ENCODE measurements around the gene TCF4. TPM values are rescaled to one million over a fixed set of nuclear protein-coding genes. Genes with fewer than 3 reads are reported as not detected.
A peak's percentile ranks its signal among the peaks of the same experiment; 100 is the strongest.

TCF4 gene
- total RNA-seq, 5 donors from 2014 or later (not counting 1 experiment from before 2014, with no cell fraction given): 2.6 to 11.0 (median 6.6) TPM

GRCh38 chr18:55275039-55275901 lies 312.7 kb downstream of the TCF4 start:
- no peaks in the 10 kb centered on the region for H3K4me1 Mint-ChIP-seq
- H3K27ac ChIP-seq (ENCODE audit: low read length): no peak overlapping the region
- no peaks in the 10 kb centered on the region for H3K9me3 ChIP-seq
- H3K27me3 Mint-ChIP-seq: no peaks in the 10 kb centered on the region
- no peaks in the 10 kb centered on the region for H3K4me1 ChIP-seq (ENCODE audit: control insufficient read depth in 1 of 2, extremely low read depth in 1 of 2, insufficient read depth in 2 of 2, low read length in 2 of 2)
- no peak overlapping the region for H3K27ac Mint-ChIP-seq
- H3K36me3 ChIP-seq (ENCODE audit: control insufficient read depth in 2 of 2, extremely low read depth in 1 of 2, insufficient read depth in 1 of 2, low read length in 1 of 2): no peaks in the 10 kb centered on the region
- DNase-seq: no peak
- no peak for ATAC-seq (replicated peaks in 1 of 4)
- H3K36me3 Mint-ChIP-seq: no peaks in the 10 kb centered on the region
- 71% methylated on average over 1 of the region's 5 CpGs for WGBS (ENCODE audit: insufficient coverage)
- no peak overlapping the region for H3K4me3 ChIP-seq (ENCODE audit: control insufficient read depth in 1 of 2, extremely low read depth in 1 of 2, low read length in 1 of 2)
- POLR2A ChIA-PET: no interaction called here
- H3K4me3 Mint-ChIP-seq: no peak overlapping the region
- H3K27me3 ChIP-seq (replicated peaks in 1 of 2; ENCODE audit: control insufficient read depth in 2 of 2, extremely low read depth in 1 of 2, insufficient read depth in 2 of 2, low read length in 1 of 2): no peaks in the 10 kb centered on the region
- H3K9me3 Mint-ChIP-seq: no peaks in the 10 kb centered on the region
- CTCF ChIA-PET: interaction anchor here in 1 of 2 donors (0.6 kb wide), 1 partner anchor 161 kb away, joined by 3 read pairs; no protein-coding TSS in a partner anchor

GRCh38 chr18:55272510-55273243 lies 315.3 kb downstream of the TCF4 start:
- ATAC-seq (replicated peaks in 1 of 4): no peak
- Mint-ChIP-seq H3K36me3 (no peaks in the 10 kb centered on the region), H3K4me1 (no peaks in the 10 kb centered on the region), H3K27me3 (no peaks in the 10 kb centered on the region), H3K4me3 (no peak overlapping the region), H3K9me3 (peaks cover 0 to 2% (median 0%) of the 10 kb centered on the region in 3 donors), H3K27ac (no peak overlapping the region)
- Histone ChIP-seq H3K9me3 (no peaks in the 10 kb centered on the region), H3K4me1 (ENCODE audit: control insufficient read depth in 1 of 2, extremely low read depth in 1 of 2, insufficient read depth in 2 of 2, low read length in 2 of 2) (no peaks in the 10 kb centered on the region), H3K4me3 (ENCODE audit: control insufficient read depth in 1 of 2, extremely low read depth in 1 of 2, low read length in 1 of 2) (no peak overlapping the region), H3K36me3 (ENCODE audit: control insufficient read depth in 2 of 2, extremely low read depth in 1 of 2, insufficient read depth in 1 of 2, low read length in 1 of 2) (no peaks in the 10 kb centered on the region), H3K27ac (ENCODE audit: low read length) (no peak overlapping the region), H3K27me3 (replicated peaks in 1 of 2; ENCODE audit: control insufficient read depth in 2 of 2, extremely low read depth in 1 of 2, insufficient read depth in 2 of 2, low read length in 1 of 2) (no peaks in the 10 kb centered on the region)
- POLR2A ChIA-PET: no interaction called here
- no peak for DNase-seq
- CTCF ChIA-PET: no interaction called here
- 25% methylated on average over 1 of the region's 7 CpGs for WGBS (ENCODE audit: insufficient coverage)

- ATAC-seq (replicated peaks in 1 of 4): no peak
- Histone ChIP-seq H3K27me3 (replicated peaks in 1 of 2; ENCODE audit: control insufficient read depth in 2 of 2, extremely low read depth in 1 of 2, insufficient read depth in 2 of 2, low read length in 1 of 2) (no peaks in the 10 kb centered on the region), H3K9me3 (no peaks in the 10 kb centered on the region), H3K36me3 (ENCODE audit: control insufficient read depth in 2 of 2, extremely low read depth in 1 of 2, insufficient read depth in 1 of 2, low read length in 1 of 2) (no peaks in the 10 kb centered on the region), H3K4me1 (ENCODE audit: control insufficient read depth in 1 of 2, extremely low read depth in 1 of 2, insufficient read depth in 2 of 2, low read length in 2 of 2) (no peaks in the 10 kb centered on the region), H3K4me3 (ENCODE audit: control insufficient read depth in 1 of 2, extremely low read depth in 1 of 2, low read length in 1 of 2) (no peak overlapping the region), H3K27ac (ENCODE audit: low read length) (no peak overlapping the region)
- Mint-ChIP-seq H3K4me3 (no peak overlapping the region), H3K27ac (no peak overlapping the region), H3K36me3 (no peaks in the 10 kb centered on the region), H3K27me3 (no peaks in the 10 kb centered on the region), H3K9me3 (peaks cover 0 to 2% (median 0%) of the 10 kb centered on the region in 3 donors), H3K4me1 (no peaks in the 10 kb centered on the region)
- ChIA-PET POLR2A (no interaction called here), CTCF (no interaction called here)
- DNase-seq: no peak
- 80% methylated on average over 1 of the region's 5 CpGs for WGBS (ENCODE audit: insufficient coverage)
These were observed 318.4 kb downstream of the TCF4 start for GRCh38 chr18:55269622-55270021.

GRCh38 chr18:55268628-55269275 lies 319.2 kb downstream of the TCF4 start:
- H3K4me3 ChIP-seq (ENCODE audit: control insufficient read depth in 1 of 2, extremely low read depth in 1 of 2, low read length in 1 of 2): no peak overlapping the region
- H3K27ac Mint-ChIP-seq: no peak overlapping the region
- no peaks in the 10 kb centered on the region for H3K4me1 Mint-ChIP-seq
- no peaks in the 10 kb centered on the region for H3K36me3 Mint-ChIP-seq
- no peak overlapping the region for H3K27ac ChIP-seq (ENCODE audit: low read length)
- no peaks in the 10 kb centered on the region for H3K27me3 ChIP-seq (replicated peaks in 1 of 2; ENCODE audit: control insufficient read depth in 2 of 2, extremely low read depth in 1 of 2, insufficient read depth in 2 of 2, low read length in 1 of 2)
- H3K4me3 Mint-ChIP-seq: no peak overlapping the region
- no peaks in the 10 kb centered on the region for H3K27me3 Mint-ChIP-seq
- ATAC-seq (replicated peaks in 1 of 4) (no peak), DNase-seq (no peak)
- H3K4me1 ChIP-seq (ENCODE audit: control insufficient read depth in 1 of 2, extremely low read depth in 1 of 2, insufficient read depth in 2 of 2, low read length in 2 of 2): no peaks in the 10 kb centered on the region
- H3K9me3 ChIP-seq: no peaks in the 10 kb centered on the region
- CTCF ChIA-PET: interaction anchor here in 1 of 2 donors (0.5 kb wide), 1 partner anchor 105 kb away, joined by 5 read pairs; no protein-coding TSS in a partner anchor
- no peaks in the 10 kb centered on the region for H3K36me3 ChIP-seq (ENCODE audit: control insufficient read depth in 2 of 2, extremely low read depth in 1 of 2, insufficient read depth in 1 of 2, low read length in 1 of 2)
- H3K9me3 Mint-ChIP-seq: peaks cover 0 to 2% (median 0%) of the 10 kb centered on the region in 3 donors
- POLR2A ChIA-PET: no interaction called here
- WGBS (ENCODE audit: insufficient coverage): 91% methylated on average over 5 of the region's 5 CpGs

- WGBS (ENCODE audit: insufficient coverage): 17% methylated on average over 1 of the region's 3 CpGs
- Histone ChIP-seq H3K27ac (ENCODE audit: low read length) (no peak overlapping the region), H3K27me3 (replicated peaks in 1 of 2; ENCODE audit: control insufficient read depth in 2 of 2, extremely low read depth in 1 of 2, insufficient read depth in 2 of 2, low read length in 1 of 2) (no peaks in the 10 kb centered on the region), H3K4me3 (ENCODE audit: control insufficient read depth in 1 of 2, extremely low read depth in 1 of 2, low read length in 1 of 2) (no peak overlapping the region), H3K4me1 (ENCODE audit: control insufficient read depth in 1 of 2, extremely low read depth in 1 of 2, insufficient read depth in 2 of 2, low read length in 2 of 2) (no peaks in the 10 kb centered on the region), H3K36me3 (ENCODE audit: control insufficient read depth in 2 of 2, extremely low read depth in 1 of 2, insufficient read depth in 1 of 2, low read length in 1 of 2) (no peaks in the 10 kb centered on the region), H3K9me3 (no peaks in the 10 kb centered on the region)
- no peak overlapping the region for H3K27ac Mint-ChIP-seq
- peaks cover 0 to 2% (median 0%) of the 10 kb centered on the region in 3 donors for H3K9me3 Mint-ChIP-seq
- ATAC-seq (replicated peaks in 1 of 4) (no peak), DNase-seq (no peak)
- H3K27me3 Mint-ChIP-seq: no peaks in the 10 kb centered on the region
- POLR2A ChIA-PET: no interaction called here
- CTCF ChIA-PET: interaction anchor here in 1 of 2 donors (0.5 kb wide), 1 partner anchor 106 kb away, joined by 5 read pairs; no protein-coding TSS in a partner anchor
- peak overlapping the region in 1 of 3 donors; percentile 31 for H3K4me3 Mint-ChIP-seq
- no peaks in the 10 kb centered on the region for H3K36me3 Mint-ChIP-seq
- no peaks in the 10 kb centered on the region for H3K4me1 Mint-ChIP-seq
These were observed 319.8 kb downstream of the TCF4 start for GRCh38 chr18:55268151-55268601.

GRCh38 chr18:55266981-55267380 lies 321.0 kb downstream of the TCF4 start:
- H3K36me3 Mint-ChIP-seq: no peaks in the 10 kb centered on the region
- DNase-seq (no peak), ATAC-seq (replicated peaks in 1 of 4) (no peak)
- H3K4me3 ChIP-seq (ENCODE audit: control insufficient read depth in 1 of 2, extremely low read depth in 1 of 2, low read length in 1 of 2): no peak overlapping the region
- CTCF ChIA-PET: no interaction called here
- H3K4me3 Mint-ChIP-seq: no peak overlapping the region
- H3K27me3 ChIP-seq (replicated peaks in 1 of 2; ENCODE audit: control insufficient read depth in 2 of 2, extremely low read depth in 1 of 2, insufficient read depth in 2 of 2, low read length in 1 of 2): no peaks in the 10 kb centered on the region
- peaks cover 0 to 2% (median 0%) of the 10 kb centered on the region in 3 donors for H3K9me3 Mint-ChIP-seq
- POLR2A ChIA-PET: no interaction called here
- H3K27me3 Mint-ChIP-seq: no peaks in the 10 kb centered on the region
- WGBS (ENCODE audit: insufficient coverage): no CpG with 5 or more reads among the region's 6 CpGs
- no peaks in the 10 kb centered on the region for H3K4me1 Mint-ChIP-seq
- no peaks in the 10 kb centered on the region for H3K4me1 ChIP-seq (ENCODE audit: control insufficient read depth in 1 of 2, extremely low read depth in 1 of 2, insufficient read depth in 2 of 2, low read length in 2 of 2)
- no peaks in the 10 kb centered on the region for H3K36me3 ChIP-seq (ENCODE audit: control insufficient read depth in 2 of 2, extremely low read depth in 1 of 2, insufficient read depth in 1 of 2, low read length in 1 of 2)
- H3K27ac Mint-ChIP-seq: no peak overlapping the region
- H3K9me3 ChIP-seq: no peaks in the 10 kb centered on the region
- H3K27ac ChIP-seq (ENCODE audit: low read length): no peak overlapping the region

Data from T-cell (primary cell).